ENCODE measurements around the gene METTL26. TPM values are rescaled to one million over a fixed set of nuclear protein-coding genes. Genes with fewer than 3 reads are reported as not detected.

METTL26 gene
- total RNA-seq, 1 donor from 2014 or later, result 75.3 TPM

- H3K36me3 Mint-ChIP-seq (ENCODE audit: low read depth), result peaks cover 5% of the 10 kb centered on the region
- peak overlapping the region; percentile 67 for H3K27ac Mint-ChIP-seq (ENCODE audit: unreplicated experiment)
- peaks cover 10% of the 10 kb centered on the region for H3K27me3 Mint-ChIP-seq (ENCODE audit: low read depth)
- DNase-seq (ENCODE audit: low read depth, low spot score), result no peak
- no peaks in the 10 kb centered on the region for H3K9me3 Mint-ChIP-seq
- peak overlapping the region; percentile 90 for H3K4me3 Mint-ChIP-seq
- TF ChIP-seq CTCF (conservative IDR thresholded peaks at IDR 0.05), result no peak
- peaks cover 18% of the 10 kb centered on the region for H3K4me1 Mint-ChIP-seq
Measured at GRCh38 chr16:682493-683395, 46.6 kb upstream of the METTL26 start.

- Mint-ChIP-seq H3K9me3 (no peaks in the 10 kb centered on the region), H3K4me1 (peaks cover 18% of the 10 kb centered on the region), H3K36me3 (ENCODE audit: low read depth) (peaks cover 5% of the 10 kb centered on the region), H3K4me3 (peak overlapping the region; percentile 90), H3K27ac (ENCODE audit: unreplicated experiment) (peak overlapping the region; percentile 12), H3K27me3 (ENCODE audit: low read depth) (peaks cover 10% of the 10 kb centered on the region)
- no peak for DNase-seq (ENCODE audit: low read depth, low spot score)
- no peak for TF ChIP-seq CTCF (conservative IDR thresholded peaks at IDR 0.05)
Measured at GRCh38 chr16:681746-682427, 45.8 kb upstream of the METTL26 start.

DNA sequence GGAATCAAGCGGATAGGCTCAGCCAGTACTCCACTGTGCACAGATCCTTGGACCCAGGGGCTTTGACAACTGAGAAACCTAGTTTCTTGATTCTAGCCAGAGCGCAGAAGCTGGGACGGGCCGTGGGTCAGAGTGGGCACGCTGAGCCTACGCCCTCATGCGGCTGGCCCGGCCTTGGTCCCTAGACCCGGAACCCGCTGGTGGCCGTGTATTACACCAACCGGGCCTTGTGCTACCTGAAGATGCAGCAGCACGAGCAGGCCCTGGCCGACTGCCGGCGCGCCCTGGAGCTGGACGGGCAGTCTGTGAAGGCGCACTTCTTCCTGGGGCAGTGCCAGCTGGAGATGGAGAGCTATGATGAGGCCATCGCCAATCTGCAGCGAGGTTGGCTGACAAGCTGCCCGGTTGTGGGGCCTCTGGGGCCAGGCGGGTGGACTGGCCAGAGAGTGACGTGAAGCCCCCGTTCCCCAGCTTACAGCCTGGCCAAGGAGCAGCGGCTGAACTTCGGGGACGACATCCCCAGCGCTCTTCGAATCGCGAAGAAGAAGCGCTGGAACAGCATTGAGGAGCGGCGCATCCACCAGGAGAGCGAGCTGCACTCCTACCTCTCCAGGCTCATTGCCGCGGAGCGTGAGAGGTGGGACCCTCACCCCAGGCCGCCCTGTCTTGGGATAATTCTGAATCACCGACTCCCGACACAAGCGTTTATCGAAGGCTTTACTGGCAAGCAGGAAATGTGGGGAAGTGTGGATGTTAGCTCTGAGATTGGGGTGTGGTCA is 45.1 kb upstream of the METTL26 start:
- peaks cover 18% of the 10 kb centered on the region for H3K4me1 Mint-ChIP-seq
- no peak for TF ChIP-seq CTCF (conservative IDR thresholded peaks at IDR 0.05)
- H3K4me3 Mint-ChIP-seq, result peak overlapping the region; percentile 90
- peaks cover 14% of the 10 kb centered on the region for H3K27me3 Mint-ChIP-seq (ENCODE audit: low read depth)
- H3K27ac Mint-ChIP-seq (ENCODE audit: unreplicated experiment), result no peak overlapping the region
- H3K9me3 Mint-ChIP-seq, result no peaks in the 10 kb centered on the region
- H3K36me3 Mint-ChIP-seq (ENCODE audit: low read depth), result peaks cover 4% of the 10 kb centered on the region
- no peak for DNase-seq (ENCODE audit: low read depth, low spot score)

GRCh38 chr16:680625-680945 is 44.5 kb upstream of the METTL26 start:
- peak overlapping the region; percentile 90 for H3K4me3 Mint-ChIP-seq
- TF ChIP-seq CTCF (conservative IDR thresholded peaks at IDR 0.05), result no peak
- H3K36me3 Mint-ChIP-seq (ENCODE audit: low read depth), result peaks cover 3% of the 10 kb centered on the region
- peaks cover 12% of the 10 kb centered on the region for H3K27me3 Mint-ChIP-seq (ENCODE audit: low read depth)
- H3K4me1 Mint-ChIP-seq, result peaks cover 18% of the 10 kb centered on the region
- H3K27ac Mint-ChIP-seq (ENCODE audit: unreplicated experiment), result no peak overlapping the region
- DNase-seq (ENCODE audit: low read depth, low spot score), result no peak
- no peaks in the 10 kb centered on the region for H3K9me3 Mint-ChIP-seq

- Mint-ChIP-seq H3K27me3 (ENCODE audit: low read depth) (peaks cover 16% of the 10 kb centered on the region), H3K4me1 (peaks cover 21% of the 10 kb centered on the region)
Measured at GRCh38 chr16:679814-680624, 43.9 kb upstream of the METTL26 start, which contains the start of gene STUB1. TSS of gene STUB1 (plus strand) at chr16:680410. CDS start at chr16:680526, 116 bp downstream.

More at GRCh38 chr16:679814-680624, 43.9 kb upstream of the METTL26 start, which contains the start of gene STUB1:
- peaks cover 3% of the 10 kb centered on the region for H3K36me3 Mint-ChIP-seq (ENCODE audit: low read depth)
- H3K4me3 Mint-ChIP-seq, result peak within 1 kb of the TSS; percentile 91
- peak within 1 kb of the TSS; percentile 91 for H3K27ac Mint-ChIP-seq (ENCODE audit: unreplicated experiment)
- no peak for TF ChIP-seq CTCF (conservative IDR thresholded peaks at IDR 0.05)
- peak; percentile 92 for DNase-seq (ENCODE audit: low read depth, low spot score)
- H3K9me3 Mint-ChIP-seq, result no peaks in the 10 kb centered on the region
